Esophagus muscularis mucosa (tissue), 3 donors: Measurements from ENCODE around the gene RIC3.

Experiments
- CTCF ChIP-seq, 3 experiments: fragments of 200-600 bp in 2 of 3; fragments of 450-650 bp in 1 of 3; sonication (generic) in 2 of 3; IDR thresholded peaks; one replicate each; pipeline ENCODE4 v1.5.1; 2017 to 2019; ENCODE audit warnings: antibody characterized with exemption in 3 of 3, mild to moderate bottlenecking in 2 of 3, moderate library complexity in 1 of 3
- POLR2A ChIP-seq: fragments of 450-650 bp; IDR thresholded peaks from one replicate; pipeline ENCODE4 v1.6.1; 2017; ENCODE audit warnings: antibody characterized with exemption, moderate library complexity, mild to moderate bottlenecking, low read depth

- no peak for TF ChIP-seq CTCF (IDR thresholded peaks at IDR 0.05)
- no peak for TF ChIP-seq POLR2A
These were observed 99.1 kb downstream of the RIC3 start for GRCh38 chr11:8069771-8070170.
